ENCODE measurements around the gene RGS16.

Gene RGS16

DNA sequence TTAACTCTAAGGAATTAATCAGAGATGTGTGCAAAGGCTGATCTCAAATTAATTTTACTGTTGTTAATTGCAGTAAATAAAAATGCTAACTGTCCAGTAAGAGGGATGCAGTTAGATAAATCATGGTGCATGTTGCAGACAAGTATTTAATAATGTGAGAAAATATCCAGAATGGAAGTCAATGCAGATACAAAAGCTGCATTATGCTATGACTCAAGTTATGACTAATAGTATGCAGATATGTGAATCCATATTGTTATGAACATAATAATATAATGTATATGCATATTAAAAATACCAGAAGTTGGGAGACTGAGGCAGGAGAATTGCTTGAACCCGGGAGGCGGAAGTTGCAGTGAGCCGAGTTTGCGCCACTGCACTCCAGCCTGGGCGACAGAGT lies 36.6 kb downstream of the RGS16 start:
- ATAC-seq (replicated peaks) (no peak), DNase-seq (no peak)
- Mint-ChIP-seq H3K4me3 (no peak overlapping the region), H3K4me1 (peaks cover 0 to 3% of the 10 kb centered on the region in 2 donors), H3K9me3 (no peaks in the 10 kb centered on the region), H3K27me3 (no peaks in the 10 kb centered on the region), H3K27ac (no peak overlapping the region), H3K36me3 (peaks cover 0 to 3% of the 10 kb centered on the region in 2 donors)

DNA sequence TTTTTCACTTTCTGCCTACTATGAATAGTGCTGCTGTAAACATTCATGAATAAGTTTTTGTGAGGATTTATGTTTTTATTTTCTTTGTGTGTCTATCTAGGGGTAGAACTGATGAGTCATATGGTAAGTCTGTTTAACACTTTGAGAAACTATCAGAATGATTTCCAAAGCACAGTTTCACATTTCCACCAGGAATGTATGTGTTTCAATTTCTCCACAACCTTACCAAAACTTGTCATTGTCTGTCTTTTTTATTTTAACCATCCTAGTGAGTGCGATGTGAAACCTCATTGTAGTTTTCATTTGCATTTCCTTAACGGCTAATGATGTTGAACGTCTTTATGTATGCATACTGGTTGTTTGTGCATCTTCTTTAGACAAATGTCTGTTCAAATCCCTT lies 38.7 kb downstream of the RGS16 start:
- no peak for ATAC-seq (replicated peaks)
- Mint-ChIP-seq H3K4me1 (no peaks in the 10 kb centered on the region), H3K9me3 (no peaks in the 10 kb centered on the region), H3K27ac (no peak overlapping the region), H3K27me3 (no peaks in the 10 kb centered on the region), H3K36me3 (no peaks in the 10 kb centered on the region), H3K4me3 (no peak overlapping the region)
- no peak for DNase-seq

DNA sequence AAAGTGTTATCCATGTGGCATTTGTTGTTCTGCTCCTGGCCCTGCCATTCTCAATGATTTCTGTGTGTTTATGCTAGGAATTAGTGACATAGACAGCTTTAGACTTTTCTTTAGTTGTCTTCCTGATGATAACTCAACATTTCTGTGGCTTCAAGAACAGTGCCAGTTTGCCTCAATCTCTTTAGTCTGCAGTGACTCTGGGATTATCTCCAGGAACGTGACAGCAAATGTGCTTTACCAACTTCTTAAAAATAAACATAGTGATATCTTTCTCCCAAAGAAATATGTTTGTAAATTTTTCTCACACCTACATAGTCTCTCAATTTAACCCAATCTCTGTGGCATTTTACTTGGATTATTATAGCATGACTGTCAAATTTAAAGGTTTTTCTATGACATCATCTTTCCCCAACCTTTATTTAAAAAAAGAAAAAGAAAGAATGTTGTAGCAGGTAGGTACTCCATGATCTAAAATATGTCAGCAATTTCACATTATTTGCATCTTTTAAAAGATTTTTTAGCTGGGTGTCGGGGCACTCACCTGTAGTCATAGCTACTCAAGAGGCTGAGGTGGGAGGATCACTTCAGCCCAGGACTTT lies 39.7 kb downstream of the RGS16 start:
- no peak overlapping the region for H3K27ac Mint-ChIP-seq
- DNase-seq (no peak), ATAC-seq (replicated peaks) (no peak)
- no peaks in the 10 kb centered on the region for H3K9me3 Mint-ChIP-seq
- H3K4me3 Mint-ChIP-seq, result no peak overlapping the region
- H3K4me1 Mint-ChIP-seq, result no peaks in the 10 kb centered on the region
- no peaks in the 10 kb centered on the region for H3K36me3 Mint-ChIP-seq
- H3K27me3 Mint-ChIP-seq, result no peaks in the 10 kb centered on the region

DNA sequence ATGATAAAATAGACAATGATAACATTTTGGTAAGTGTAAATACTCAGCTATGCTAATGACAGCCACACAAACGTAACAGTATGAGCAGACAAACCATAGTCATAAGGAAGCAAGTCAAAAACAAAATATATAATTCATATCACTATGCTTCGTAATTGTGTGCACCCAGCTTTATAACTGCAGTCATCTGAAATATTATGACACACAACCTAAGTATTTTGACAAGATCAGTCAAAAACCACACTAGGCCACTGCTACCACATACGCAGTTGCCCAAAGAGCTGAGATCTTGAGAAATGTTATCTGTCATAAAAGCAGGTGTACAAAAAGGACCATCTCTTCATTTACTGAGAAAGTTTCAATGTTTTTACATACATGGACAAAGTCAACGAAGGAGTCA lies 41.1 kb downstream of the RGS16 start:
- H3K27me3 Mint-ChIP-seq, result no peaks in the 10 kb centered on the region
- H3K9me3 Mint-ChIP-seq, result no peaks in the 10 kb centered on the region
- H3K27ac Mint-ChIP-seq, result no peak overlapping the region
- no peaks in the 10 kb centered on the region for H3K36me3 Mint-ChIP-seq
- ATAC-seq (replicated peaks) (no peak), DNase-seq (no peak)
- H3K4me1 Mint-ChIP-seq, result no peaks in the 10 kb centered on the region
- no peak overlapping the region for H3K4me3 Mint-ChIP-seq

DNA sequence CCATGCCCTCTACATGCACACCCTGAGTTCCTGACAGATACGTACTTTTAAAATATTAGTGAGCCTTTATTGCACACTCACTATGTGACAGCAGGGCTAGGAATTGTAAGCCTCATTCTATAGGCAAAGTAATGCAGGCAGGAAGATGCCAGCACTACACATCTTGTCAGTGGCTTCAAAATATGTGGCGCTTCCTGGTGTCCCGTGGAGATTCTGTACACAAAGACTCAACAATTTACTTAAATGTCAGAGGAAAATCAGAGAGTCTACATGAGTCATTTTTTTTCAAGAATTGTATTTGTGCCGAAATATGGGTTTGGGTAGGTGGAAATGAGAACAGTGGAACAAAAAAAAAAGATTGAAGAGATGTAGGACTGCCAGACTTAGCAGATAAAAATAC lies 42.7 kb downstream of the RGS16 start:
- no peak overlapping the region for H3K4me3 Mint-ChIP-seq
- H3K4me1 Mint-ChIP-seq, result peaks cover 2 to 5% of the 10 kb centered on the region in 2 donors
- DNase-seq (no peak), ATAC-seq (replicated peaks) (no peak)
- H3K9me3 Mint-ChIP-seq, result no peaks in the 10 kb centered on the region
- no peaks in the 10 kb centered on the region for H3K27me3 Mint-ChIP-seq
- H3K27ac Mint-ChIP-seq, result no peak overlapping the region
- no peaks in the 10 kb centered on the region for H3K36me3 Mint-ChIP-seq

DNA sequence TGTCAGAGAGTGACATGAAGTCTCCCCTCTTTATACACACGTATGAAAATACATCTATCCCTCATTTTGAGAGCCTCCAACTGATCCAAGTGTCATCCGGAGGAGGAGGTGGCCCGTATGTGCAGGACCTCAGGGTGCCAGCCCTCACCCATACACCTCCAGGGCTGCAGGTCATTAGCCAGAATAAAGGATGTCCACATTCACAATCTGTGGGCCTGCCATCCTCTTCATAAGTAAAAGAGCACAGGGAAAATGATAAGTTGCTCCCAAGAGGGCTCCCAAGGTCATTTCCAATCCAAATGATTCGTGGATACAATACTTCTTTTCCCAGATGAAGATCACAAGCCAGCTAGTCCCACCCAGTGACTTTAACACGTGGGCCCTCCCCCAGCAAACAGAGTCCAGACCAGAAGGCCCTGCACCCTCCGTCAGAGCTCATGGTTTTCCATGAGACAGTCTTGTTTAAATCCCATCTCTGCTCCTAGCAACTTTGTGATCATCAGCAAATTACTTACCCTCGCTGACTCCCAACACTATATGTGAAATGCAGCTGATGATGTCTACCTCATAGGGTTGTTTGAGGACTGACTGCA lies 43.7 kb downstream of the RGS16 start:
- Mint-ChIP-seq H3K9me3 (no peaks in the 10 kb centered on the region), H3K36me3 (no peaks in the 10 kb centered on the region), H3K27ac (no peak overlapping the region), H3K4me1 (peaks cover 2 to 5% of the 10 kb centered on the region in 2 donors), H3K4me3 (no peak overlapping the region), H3K27me3 (no peaks in the 10 kb centered on the region)
- ATAC-seq (replicated peaks), result no peak
- DNase-seq, result no peak

DNA sequence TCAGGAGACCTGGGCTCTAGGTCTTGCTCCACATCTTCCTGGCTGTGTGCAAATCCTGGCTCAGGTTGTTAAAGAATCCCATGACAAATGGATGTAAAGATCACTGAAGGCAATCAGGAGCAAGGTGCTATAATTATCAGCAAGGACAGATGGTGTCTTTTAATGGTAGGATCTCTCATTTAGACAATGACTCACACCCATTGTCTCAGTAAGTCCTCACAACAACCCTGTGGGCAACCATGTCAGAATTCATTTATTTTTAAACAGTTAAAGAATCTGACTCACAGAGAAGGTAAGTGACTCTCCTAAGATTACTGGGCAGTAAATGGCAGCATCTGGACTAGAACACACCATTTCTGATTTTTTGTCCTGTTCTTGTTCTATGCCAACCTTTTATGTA lies 47.9 kb downstream of the RGS16 start:
- peak in 1 of 2 donors; percentile 36 for ATAC-seq (replicated peaks)
- H3K9me3 Mint-ChIP-seq, result peaks cover 0 to 6% of the 10 kb centered on the region in 2 donors
- H3K27me3 Mint-ChIP-seq, result no peaks in the 10 kb centered on the region
- H3K36me3 Mint-ChIP-seq, result peaks cover 0 to 3% of the 10 kb centered on the region in 2 donors
- DNase-seq, result no peak
- peaks cover 2 to 5% of the 10 kb centered on the region in 2 donors for H3K4me1 Mint-ChIP-seq
- no peak overlapping the region for H3K27ac Mint-ChIP-seq
- H3K4me3 Mint-ChIP-seq, result no peak overlapping the region

DNA sequence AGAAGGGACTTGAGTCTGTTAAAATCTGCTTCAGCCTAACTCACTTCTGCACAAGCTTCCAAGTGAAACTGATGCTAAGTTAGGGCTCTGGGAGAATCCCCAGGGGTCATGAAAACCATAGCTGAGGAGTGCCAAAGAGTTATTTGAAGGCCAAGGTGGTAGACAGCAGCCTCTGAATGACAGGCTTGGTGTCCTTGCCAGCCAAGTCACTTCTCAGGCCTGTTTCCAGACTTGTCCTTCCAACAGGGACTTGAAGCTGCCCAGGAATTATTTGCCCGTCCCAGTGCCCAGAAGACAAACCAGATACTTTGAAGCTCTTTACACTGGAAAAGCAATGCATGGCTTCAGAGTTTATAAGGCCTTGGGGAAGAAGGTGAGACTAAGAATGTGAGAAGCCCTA lies 48.7 kb downstream of the RGS16 start:
- Mint-ChIP-seq H3K36me3 (peaks cover 0 to 3% of the 10 kb centered on the region in 2 donors), H3K27me3 (no peaks in the 10 kb centered on the region), H3K9me3 (peaks cover 0 to 6% of the 10 kb centered on the region in 2 donors), H3K4me3 (no peak overlapping the region), H3K27ac (no peak overlapping the region), H3K4me1 (peaks cover 2 to 5% of the 10 kb centered on the region in 2 donors)
- ATAC-seq (replicated peaks), result no peak
- no peak for DNase-seq

DNA sequence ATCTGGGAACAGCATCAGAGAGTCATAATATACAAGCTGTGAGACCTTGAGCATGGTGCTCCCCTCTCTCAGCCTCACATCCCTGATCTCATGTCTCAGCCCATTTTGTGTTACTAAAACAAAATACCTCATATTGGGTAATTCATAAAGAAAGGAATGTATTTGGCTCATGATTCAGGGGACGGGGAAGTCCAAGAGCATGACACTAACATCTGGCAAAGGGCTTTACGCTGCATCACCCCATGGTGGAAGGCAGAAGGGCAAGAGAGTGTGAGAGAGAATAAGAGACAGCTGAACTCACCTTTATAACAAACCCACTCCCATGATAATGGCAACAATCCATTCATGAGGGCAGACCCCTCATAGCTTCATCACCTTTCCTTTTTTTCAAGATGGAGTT lies 51.7 kb downstream of the RGS16 start:
- no peak overlapping the region for H3K27ac Mint-ChIP-seq
- H3K9me3 Mint-ChIP-seq, result peaks cover 0 to 6% of the 10 kb centered on the region in 2 donors
- H3K36me3 Mint-ChIP-seq, result peaks cover 0 to 3% of the 10 kb centered on the region in 2 donors
- H3K4me1 Mint-ChIP-seq, result peaks cover 2 to 5% of the 10 kb centered on the region in 2 donors
- no peaks in the 10 kb centered on the region for H3K27me3 Mint-ChIP-seq
- DNase-seq (no peak), ATAC-seq (replicated peaks) (no peak)
- no peak overlapping the region for H3K4me3 Mint-ChIP-seq

DNA sequence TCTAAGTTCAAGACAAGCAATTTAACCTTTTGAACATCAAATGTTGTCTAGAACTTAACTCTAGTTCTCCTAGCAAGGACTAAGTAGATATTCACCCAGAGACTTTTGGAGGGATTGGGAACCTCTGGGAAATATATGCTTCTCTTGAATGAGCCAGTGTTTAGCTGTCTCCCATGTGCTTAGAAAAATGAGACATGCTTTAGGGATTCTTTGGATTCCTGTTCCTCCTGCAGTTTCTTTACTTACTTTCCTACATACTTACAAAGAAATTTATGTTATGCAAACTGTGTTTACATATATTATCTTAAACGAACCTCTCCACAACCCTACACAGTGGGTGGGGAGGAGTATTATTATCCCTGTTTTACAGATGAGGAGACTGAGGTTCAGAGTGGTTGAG lies 54.4 kb downstream of the RGS16 start:
- H3K36me3 Mint-ChIP-seq, result peaks cover 0 to 3% of the 10 kb centered on the region in 2 donors
- H3K4me1 Mint-ChIP-seq, result no peaks in the 10 kb centered on the region
- H3K27ac Mint-ChIP-seq, result no peak overlapping the region
- H3K9me3 Mint-ChIP-seq, result peaks cover 0 to 6% of the 10 kb centered on the region in 2 donors
- no peak overlapping the region for H3K4me3 Mint-ChIP-seq
- DNase-seq, result no peak
- H3K27me3 Mint-ChIP-seq, result peaks cover 0 to 8% of the 10 kb centered on the region in 2 donors
- ATAC-seq (replicated peaks), result no peak

DNA sequence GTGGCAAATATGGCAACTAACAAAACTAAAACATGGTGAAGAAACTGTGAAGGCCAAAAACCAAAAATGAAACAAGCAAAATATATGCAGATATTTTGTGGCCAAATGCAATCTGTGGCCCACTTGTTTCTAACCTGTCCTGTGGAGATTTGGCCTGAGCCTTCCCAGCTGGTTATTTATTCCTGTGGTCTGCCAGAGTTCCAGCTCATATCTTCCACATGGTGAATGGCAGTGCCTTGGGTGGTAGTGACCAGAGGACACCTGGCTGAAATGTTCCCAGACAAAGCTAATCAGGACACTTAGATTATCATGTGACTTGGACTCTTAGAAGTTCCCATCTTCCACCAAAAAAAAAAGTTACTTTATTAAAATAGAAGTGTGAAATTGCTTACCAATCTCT lies 54.8 kb downstream of the RGS16 start:
- Mint-ChIP-seq H3K4me1 (no peaks in the 10 kb centered on the region), H3K9me3 (peaks cover 0 to 6% of the 10 kb centered on the region in 2 donors), H3K36me3 (peaks cover 0 to 3% of the 10 kb centered on the region in 2 donors), H3K27me3 (peaks cover 0 to 8% of the 10 kb centered on the region in 2 donors), H3K27ac (no peak overlapping the region), H3K4me3 (no peak overlapping the region)
- no peak for ATAC-seq (replicated peaks)
- DNase-seq, result no peak
